GM12875 (cell line): Measurements from ENCODE around the gene TULP4.

Experiments used
- H3K4me3 ChIP-seq: one replicate; pipeline ENCODE4 v1.5.1; 2011; ENCODE audit warnings: low read depth, low read length, control low read depth
- TF ChIP-seq, protein P1 (sequence below): IDR thresholded peaks from 2 replicates; pipeline ENCODE4 v1.5.1; 2011; ENCODE audit warnings: low read depth, mild to moderate bottlenecking, control low read depth, inconsistent platforms, low read length, moderate library complexity, borderline replicate concordance; ENCODE audit not compliant: insufficient read depth

The TULP4 gene

DNA sequence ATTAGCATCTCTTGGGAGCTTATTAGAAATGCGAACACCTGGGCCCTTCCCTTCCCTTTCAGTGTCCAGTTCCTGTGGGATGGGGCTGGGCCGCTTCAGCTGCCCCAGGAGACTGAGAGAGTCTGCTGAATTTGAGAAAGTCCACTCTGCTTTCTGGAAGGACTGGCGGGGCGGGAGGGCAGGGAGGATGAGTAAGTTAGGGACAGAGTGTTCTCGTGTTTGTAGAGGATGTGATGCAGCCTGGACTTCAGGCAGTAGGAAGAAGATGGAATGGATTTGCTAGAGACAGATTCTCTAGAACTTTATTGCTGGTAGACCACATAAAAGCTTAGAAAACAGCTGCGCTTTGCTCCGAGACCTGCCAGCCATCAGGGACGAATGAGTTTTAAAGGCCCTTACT is 1.1 kb upstream of the TULP4 start:
- TF ChIP-seq, protein P1, sequence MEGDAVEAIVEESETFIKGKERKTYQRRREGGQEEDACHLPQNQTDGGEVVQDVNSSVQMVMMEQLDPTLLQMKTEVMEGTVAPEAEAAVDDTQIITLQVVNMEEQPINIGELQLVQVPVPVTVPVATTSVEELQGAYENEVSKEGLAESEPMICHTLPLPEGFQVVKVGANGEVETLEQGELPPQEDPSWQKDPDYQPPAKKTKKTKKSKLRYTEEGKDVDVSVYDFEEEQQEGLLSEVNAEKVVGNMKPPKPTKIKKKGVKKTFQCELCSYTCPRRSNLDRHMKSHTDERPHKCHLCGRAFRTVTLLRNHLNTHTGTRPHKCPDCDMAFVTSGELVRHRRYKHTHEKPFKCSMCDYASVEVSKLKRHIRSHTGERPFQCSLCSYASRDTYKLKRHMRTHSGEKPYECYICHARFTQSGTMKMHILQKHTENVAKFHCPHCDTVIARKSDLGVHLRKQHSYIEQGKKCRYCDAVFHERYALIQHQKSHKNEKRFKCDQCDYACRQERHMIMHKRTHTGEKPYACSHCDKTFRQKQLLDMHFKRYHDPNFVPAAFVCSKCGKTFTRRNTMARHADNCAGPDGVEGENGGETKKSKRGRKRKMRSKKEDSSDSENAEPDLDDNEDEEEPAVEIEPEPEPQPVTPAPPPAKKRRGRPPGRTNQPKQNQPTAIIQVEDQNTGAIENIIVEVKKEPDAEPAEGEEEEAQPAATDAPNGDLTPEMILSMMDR, result no peak
- no peak overlapping the region for H3K4me3 ChIP-seq

GRCh38 chr6:158311626-158312025 is 639 bp upstream of the TULP4 start:
- TF ChIP-seq, protein P1, result no peak
- H3K4me3 ChIP-seq, result no peak overlapping the region

DNA sequence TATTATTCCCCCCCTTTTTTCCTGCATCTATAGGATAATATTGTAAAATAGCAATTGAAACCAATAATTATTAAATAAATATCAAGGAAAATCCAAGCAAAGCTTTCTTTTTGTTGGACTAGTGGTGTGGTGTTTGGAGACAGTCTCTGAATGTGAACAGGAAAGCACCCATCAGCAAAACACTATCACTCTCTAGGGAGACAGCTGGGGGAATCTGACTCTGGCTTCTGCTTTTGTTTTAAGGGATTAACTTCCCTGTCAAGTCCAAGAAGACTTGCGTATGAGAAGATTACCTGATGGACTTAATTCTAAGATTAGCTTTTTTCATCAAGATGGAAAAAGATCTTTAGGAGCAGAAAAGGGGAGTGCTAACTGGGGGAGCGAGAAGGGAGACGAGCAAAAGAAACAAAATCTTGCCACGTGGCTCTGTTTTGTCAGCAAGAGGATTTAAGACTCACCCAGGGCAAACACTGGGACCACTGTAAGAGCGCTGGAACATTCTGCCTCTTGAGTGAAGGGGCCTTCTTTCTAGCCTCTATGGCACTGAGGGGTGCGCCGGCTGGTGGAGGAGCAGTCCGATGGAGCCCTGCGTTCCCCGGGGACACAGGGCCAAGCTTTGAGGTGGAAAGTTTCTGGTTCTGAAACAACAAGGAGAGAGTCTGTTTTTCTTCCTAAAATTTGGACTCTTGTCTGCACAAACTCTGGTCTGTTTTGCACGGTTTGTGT is 570 bp downstream of the TULP4 start:
- no peak overlapping the region for H3K4me3 ChIP-seq
- TF ChIP-seq, protein P1, result no peak

DNA sequence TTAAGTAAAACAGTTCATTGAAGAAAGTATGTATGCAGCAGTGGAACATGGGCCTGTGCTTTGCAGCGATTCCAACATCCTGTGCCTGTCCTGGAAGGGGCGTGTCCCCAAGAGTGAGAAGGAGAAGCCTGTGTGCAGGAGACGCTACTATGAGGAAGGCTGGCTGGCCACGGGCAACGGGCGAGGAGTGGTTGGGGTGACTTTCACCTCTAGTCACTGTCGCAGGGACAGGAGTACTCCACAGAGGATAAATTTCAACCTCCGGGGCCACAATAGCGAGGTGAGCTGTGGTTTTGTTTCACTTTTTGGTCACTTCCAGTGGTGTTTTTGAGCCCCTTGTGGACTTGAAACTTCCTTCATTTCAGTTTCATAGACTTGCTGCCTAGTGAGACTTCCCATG is 1.7 kb downstream of the TULP4 start:
- TF ChIP-seq, protein P1, result no peak
- no peak overlapping the region for H3K4me3 ChIP-seq

DNA sequence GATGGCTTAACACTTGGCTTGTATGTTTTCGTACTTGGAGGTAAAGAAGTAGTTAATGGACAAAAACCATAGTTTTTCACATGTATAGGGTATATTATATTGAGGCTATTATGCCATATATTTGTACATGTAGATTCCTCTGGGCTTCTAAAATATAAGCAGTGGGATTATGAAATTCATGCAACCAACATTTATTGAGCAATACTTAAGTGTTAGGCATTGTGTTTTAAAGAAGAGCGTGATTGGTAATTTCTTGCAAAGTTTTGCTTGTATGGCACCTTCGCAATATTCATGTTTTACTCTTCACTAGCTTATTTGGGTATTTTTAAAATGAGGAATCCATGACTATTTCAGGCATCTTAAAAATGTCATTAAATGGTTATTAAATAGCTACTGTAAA is 2.5 kb downstream of the TULP4 start:
- TF ChIP-seq, protein P1, result no peak
- H3K4me3 ChIP-seq, result no peak overlapping the region

- no peak overlapping the region for H3K4me3 ChIP-seq
- TF ChIP-seq, protein P1, result no peak
These were observed 3.8 kb downstream of the TULP4 start for GRCh38 chr6:158316022-158316421.

DNA sequence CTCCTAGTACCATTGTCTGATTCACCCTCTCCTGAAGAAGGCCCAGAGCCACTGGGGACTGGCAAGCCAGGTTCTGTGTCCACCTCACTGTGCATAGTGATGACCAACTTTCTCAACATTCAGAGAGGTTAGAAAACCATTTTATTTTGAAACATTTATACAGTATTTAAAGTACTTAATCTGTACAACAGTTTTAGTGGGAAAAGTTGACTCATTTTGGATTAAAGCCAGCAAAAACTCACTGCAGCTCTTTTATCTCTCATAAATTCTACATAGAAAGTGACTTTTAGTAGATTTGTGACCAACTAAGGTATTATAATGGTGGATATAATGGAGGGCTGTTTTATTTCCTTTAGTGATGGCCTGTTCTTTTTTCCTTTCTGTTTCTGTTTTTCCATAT is 9.7 kb downstream of the TULP4 start:
- H3K4me3 ChIP-seq, result no peak overlapping the region
- TF ChIP-seq, protein P1, result no peak
